GM12878 (cell line): Measurements from ENCODE around the gene IFIT3. TPM values are rescaled to one million over a fixed set of nuclear protein-coding genes. Genes with fewer than 3 reads are reported as not detected.
A peak's percentile ranks its signal among the peaks of the same experiment; 100 is the strongest.

Experiments used
- ATF2 ChIP-seq: IDR thresholded peaks from 2 replicates; pipeline ENCODE4 v1.6.1; 2012; ENCODE audit warnings: low read length, inconsistent platforms
- CEBPZ ChIP-seq: fragments of 150-350 bp; IDR thresholded peaks from 2 replicates; pipeline ENCODE4 v1.6.1; 2016; ENCODE audit warnings: low read depth, low read length
- ETV6 ChIP-seq, 2 experiments: fragments of 450-650 bp in 1 of 2; IDR thresholded peaks in 1 of 2; conservative IDR thresholded peaks in 1 of 2; 2 replicates each; pipeline ENCODE4 v1.6.1; 2014; ENCODE audit warnings: antibody characterized with exemption in 1 of 2, borderline replicate concordance in 1 of 2, low read depth in 1 of 2, mild to moderate bottlenecking in 1 of 2, moderate library complexity in 1 of 2
- FOXM1 ChIP-seq: IDR thresholded peaks from 2 replicates; pipeline ENCODE4 v1.6.1; 2012; ENCODE audit warnings: low read depth, mild to moderate bottlenecking, inconsistent platforms, low read length, moderate library complexity
- IKZF1 ChIP-seq: fragments of 450-650 bp; conservative IDR thresholded peaks from 2 replicates; pipeline ENCODE4 v1.6.1; 2017; ENCODE audit warnings: antibody characterized with exemption, mild to moderate bottlenecking
- IKZF2 ChIP-seq, 2 experiments: fragments of 450-650 bp; IDR thresholded peaks; 2 replicates each; pipeline ENCODE4 v1.6.1; 2017; ENCODE audit warnings: mild to moderate bottlenecking in 2 of 2, moderate library complexity in 2 of 2
- NKRF ChIP-seq: fragments of 450-650 bp; conservative IDR thresholded peaks from 2 replicates; pipeline ENCODE4 v1.6.1; 2017; ENCODE audit warnings: mild to moderate bottlenecking, moderate library complexity
- NR2C2 ChIP-seq: IDR thresholded peaks from 2 replicates; pipeline ENCODE4 v1.6.1; 2011; ENCODE audit warnings: borderline replicate concordance, low read depth; ENCODE audit not compliant: control insufficient read depth, insufficient read length
- POLR2A ChIP-seq: IDR thresholded peaks from 2 replicates; pipeline ENCODE4 v1.6.1; 2011; ENCODE audit warnings: low read depth, mild to moderate bottlenecking, low read length
- POLR2AphosphoS5 ChIP-seq: IDR thresholded peaks from 2 replicates; pipeline ENCODE4 v1.6.1; 2011; ENCODE audit warnings: mild to moderate bottlenecking, low read length, inconsistent platforms
- RAD21 ChIP-seq: IDR thresholded peaks from 2 replicates; pipeline ENCODE4 v1.6.1; 2011; ENCODE audit warnings: mild to moderate bottlenecking, low read depth, low read length, moderate library complexity; ENCODE audit not compliant: insufficient read depth
- RAD51 ChIP-seq: fragments of 450-650 bp; IDR thresholded peaks from 2 replicates; pipeline ENCODE4 v1.6.1; 2016; ENCODE audit warnings: moderate library complexity, mild to moderate bottlenecking, inconsistent platforms
- REST ChIP-seq: IDR thresholded peaks from 2 replicates; pipeline ENCODE4 v1.6.1; 2012; ENCODE audit warnings: mild to moderate bottlenecking, low read depth, low read length
- SUPT20H ChIP-seq: IDR thresholded peaks from 2 replicates; pipeline ENCODE4 v1.6.1; 2011; ENCODE audit warnings: low read depth, mild to moderate bottlenecking, low read length, moderate library complexity, borderline replicate concordance; ENCODE audit not compliant: control insufficient read depth
- ZBTB33 ChIP-seq: fragments of 450-650 bp; IDR thresholded peaks from 2 replicates; pipeline ENCODE4 v1.6.1; 2017; ENCODE audit warnings: mild to moderate bottlenecking
- ZNF207 ChIP-seq: fragments of 450-650 bp; IDR thresholded peaks from 2 replicates; pipeline ENCODE4 v1.6.1; 2014; ENCODE audit warnings: antibody characterized with exemption, mild to moderate bottlenecking, borderline replicate concordance
- polyA plus RNA-seq, 11 experiments: library from polyadenylated mRNA; depleted of rRNA in 4 of 11; unstranded in 6 of 11; stranded (reverse) in 5 of 11; fragments of >200 nt; fragmentation: Nextera tagmentation in 4 of 11; fragmentation: Illumina TruSeq in 1 of 11; extraction: Ambion mirVana in 4 of 11; extraction: Trizol in 1 of 11; gene quantifications; 1 replicate in 1 of 11; 2 replicates in 10 of 11; pipeline versions ENCODE4 v1.2.1 to v1.2.3, GENCODE V29; 2011 to 2016; ENCODE audit warnings: inconsistent platforms in 2 of 11, missing spikeins in 2 of 11, low read depth in 1 of 11
- total RNA-seq, 4 experiments: library from RNA; depleted of rRNA in 3 of 4; stranded (reverse); fragments of >200 nt in 3 of 4; fragmentation: Illumina TruSeq in 1 of 4; extraction: Trizol in 1 of 4; gene quantifications; 2 replicates each; pipeline versions ENCODE4 v1.2.1 to v1.2.3, GENCODE V29; 2013 to 2021

IFIT3 gene
- total and polyA plus RNA-seq, 10 of the 15 experiments (the other 5 are each of a cell fraction or from before 2014, with no cell fraction given) = 27.0 to 70.2 (median 51.1) TPM

- TF ChIP-seq POLR2AphosphoS5 (peak; percentile 81), RAD51 (0 out of 2 replicates have a peak, but pooled peaks have one; percentile 18), NKRF (no peak), ETV6 (conservative IDR thresholded peaks at IDR 0.05 in 1 of 2, IDR thresholded peaks at IDR 0.05 in 1 of 2; ENCODE audit: borderline replicate concordance in 1 of 2, low read depth in 1 of 2) (0 out of 4 replicates have a peak, but pooled peaks of 1 of the 2 experiments have one; percentile 37), IKZF1 (0 out of 2 replicates have a peak, but pooled peaks have one; percentile 18), POLR2A (peak; percentile 81), CEBPZ (no peak), NR2C2 (no peak), REST (no peak), SUPT20H (no peak), IKZF2 (IDR thresholded peaks at IDR 0.05) (peak in 1 of 2 experiments; percentile 41; a peak in 1 of 4 replicates), FOXM1 (no peak), ZNF207 (no peak), ATF2 (peak; percentile 33; the same call in 1 of the 2 replicates), ZBTB33 (no peak), RAD21 (no peak)
Observed at GRCh38 chr10:89301721-89302445, 25.9 kb upstream of the IFIT3 start, which contains the start of gene IFIT2 (continued).
